SK-N-SH treated with all-trans-retinoic acid at 6 μM for 48 hours (cell line): Measurements from ENCODE around the gene YY2.

Experiments
- ARNTL ChIP-seq: fragments of 450-650 bp; formaldehyde crosslinking; IDR thresholded peaks from 2 replicates; pipeline ENCODE4 v1.5.0; 2020; ENCODE audit warnings: low read depth, mild to moderate bottlenecking, moderate library complexity, borderline replicate concordance
- CSDC2 ChIP-seq: fragments of 250-450 bp; sonication (Bioruptor Pico); IDR thresholded peaks from 2 replicates; pipeline ENCODE4 v1.5.0; 2020; ENCODE audit warnings: mild to moderate bottlenecking, moderate library complexity
- PATZ1 ChIP-seq: fragments of 250-450 bp; sonication (Bioruptor Pico); IDR thresholded peaks from 2 replicates; pipeline ENCODE4 v1.8.0; 2020; ENCODE audit warnings: mild to moderate bottlenecking, moderate library complexity, borderline replicate concordance

GRCh38 chrX:21806691-21807090 is 49.1 kb upstream of the YY2 start:
- TF ChIP-seq PATZ1 (CRISPR knock-in tag) (no peak), CSDC2 (CRISPR knock-in tag) (no peak), ARNTL (CRISPR knock-in tag) (no peak)
